Activated gamma-delta T cell treated with Interleukin-2 at 50 U/mL for 16 hours (primary cell): ENCODE measurements around the gene APOL3.
"Not testable (repeated sequence)": the region's sequence is repeated elsewhere in the genome, so short reads cannot be mapped to it uniquely, and the experiment has no call there.

Experiments
- DNase-seq: peaks from one replicate; pipeline ENCODE4 v3.0.0-alpha.2; 2020

Gene APOL3

DNA sequence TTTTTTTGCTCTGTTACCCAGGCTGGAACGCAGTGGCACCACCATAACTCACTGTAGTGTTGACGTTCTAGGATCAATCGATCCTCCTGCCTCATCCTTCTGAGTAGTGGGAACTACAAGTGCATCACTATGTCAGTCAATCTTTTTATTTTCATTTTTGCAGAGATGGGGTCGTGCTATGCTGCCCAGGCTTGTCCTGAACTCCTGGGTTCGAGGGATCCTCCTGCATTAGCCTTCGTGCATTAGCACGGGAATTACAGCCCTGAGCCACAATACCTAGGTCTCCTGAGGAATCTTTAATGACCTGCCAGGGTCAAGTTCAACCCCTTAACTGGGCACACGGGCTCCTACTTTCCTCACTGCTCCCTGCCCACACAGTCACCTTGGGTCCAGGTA is 4.4 kb downstream of the APOL3 start:
- DNase-seq = no peak

DNA sequence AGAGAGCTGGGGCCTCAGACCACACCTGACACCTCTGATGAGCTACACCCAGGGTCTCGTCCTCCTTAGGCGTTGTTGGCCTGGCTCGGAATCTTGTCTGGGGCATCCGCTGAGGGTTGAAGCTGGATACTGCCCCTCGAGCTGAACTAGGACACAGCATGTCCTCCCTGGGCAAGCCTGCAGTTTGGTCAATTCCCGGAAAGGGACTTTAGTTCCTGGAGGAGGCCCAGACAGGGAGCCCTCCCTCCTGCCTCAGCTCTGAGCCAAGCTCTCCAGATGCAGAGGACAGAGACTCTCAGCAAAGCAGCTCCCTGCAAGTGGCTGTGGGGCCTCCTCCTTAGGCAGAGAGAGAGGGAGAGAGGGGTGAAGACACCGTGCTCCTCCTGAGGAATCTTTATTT is 4.9 kb downstream of the APOL3 start:
- DNase-seq = no peak

DNA sequence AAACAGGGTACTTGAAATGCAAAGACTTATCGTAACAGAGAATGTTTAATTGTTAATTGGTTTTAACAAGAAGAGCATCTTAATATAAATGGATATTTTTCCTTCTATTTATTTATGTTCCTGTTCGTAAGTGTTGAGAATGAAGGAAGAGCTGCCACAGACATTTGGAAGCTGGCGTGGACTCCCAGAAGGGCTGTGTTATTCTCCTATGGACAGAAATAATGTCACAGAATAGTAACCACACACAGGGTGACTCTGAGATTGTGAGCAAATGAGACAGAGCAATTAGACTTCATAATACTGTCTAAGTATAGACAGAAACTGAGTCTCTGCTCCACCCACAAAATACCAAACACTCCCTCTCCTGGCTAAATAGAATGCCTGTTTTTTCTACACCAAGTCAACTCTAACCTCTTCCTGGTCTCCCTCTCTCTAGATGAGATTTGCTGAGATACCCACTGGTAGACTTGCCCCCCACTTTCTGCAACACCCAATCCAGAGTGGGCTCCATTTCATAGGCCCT is 6.1 kb downstream of the APOL3 start:
- no peak for DNase-seq

DNA sequence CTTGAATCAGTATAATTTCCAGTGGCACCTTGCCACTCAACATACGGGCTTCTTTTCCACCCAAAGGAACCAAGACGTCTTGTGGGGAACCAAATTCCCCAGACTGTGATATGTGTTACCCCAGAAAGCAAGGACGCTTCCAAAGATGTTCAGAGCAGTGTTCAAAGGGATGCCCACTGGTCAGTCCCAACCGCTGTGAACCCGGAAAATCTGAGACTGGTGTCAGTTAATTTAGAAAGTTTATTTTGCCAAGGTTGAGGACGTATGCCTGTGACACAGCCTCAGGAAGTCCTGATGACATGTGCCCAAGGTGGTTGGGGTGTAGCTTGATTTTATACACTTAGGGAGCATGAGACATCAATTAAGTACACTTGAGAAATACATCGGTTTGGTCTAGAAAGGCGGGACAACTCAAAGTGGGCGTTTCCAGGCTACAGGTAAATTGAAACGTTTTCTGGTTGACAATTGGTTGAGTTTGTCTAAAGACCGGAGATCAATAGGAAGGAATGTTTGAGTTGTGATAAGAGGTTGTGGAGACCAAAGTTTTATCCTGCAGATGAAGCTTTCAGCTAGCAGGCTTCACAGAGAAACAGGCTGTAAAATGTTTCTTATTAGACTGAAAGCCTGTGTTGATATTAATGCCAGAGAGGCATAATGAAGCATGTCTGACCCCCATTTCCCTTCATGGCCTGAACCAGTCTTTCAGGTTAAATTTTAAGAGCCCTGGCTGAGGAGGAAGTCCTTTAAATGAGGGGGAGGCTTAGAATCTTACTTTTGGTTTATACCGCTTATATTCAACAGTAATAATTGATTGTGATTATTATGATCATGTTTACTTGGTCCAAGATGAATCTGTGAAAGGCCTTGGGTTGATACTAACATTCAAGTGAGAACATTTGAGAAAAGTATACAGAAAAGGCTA is 6.8 kb downstream of the APOL3 start:
- DNase-seq = no peak

DNA sequence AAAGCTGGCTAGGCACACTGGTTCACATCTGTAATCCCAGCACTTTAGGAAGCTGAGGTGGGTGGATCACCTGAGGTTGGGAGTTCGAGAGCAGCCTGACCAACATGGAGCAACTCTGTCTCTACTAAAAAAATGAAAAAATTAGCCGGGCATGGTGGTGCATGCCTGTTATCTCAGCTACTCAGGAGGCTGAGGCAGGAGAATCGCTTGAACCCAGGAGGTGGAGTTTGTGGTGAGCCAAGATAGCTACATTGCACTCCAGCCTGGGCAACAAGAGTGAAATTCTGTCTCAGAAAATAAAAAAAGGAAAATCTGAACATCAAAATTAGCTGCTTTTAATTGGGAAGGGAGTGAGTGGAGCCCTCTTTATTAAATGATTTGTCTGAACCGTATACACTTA is 7.7 kb downstream of the APOL3 start:
- DNase-seq = not testable (repeated sequence)

DNA sequence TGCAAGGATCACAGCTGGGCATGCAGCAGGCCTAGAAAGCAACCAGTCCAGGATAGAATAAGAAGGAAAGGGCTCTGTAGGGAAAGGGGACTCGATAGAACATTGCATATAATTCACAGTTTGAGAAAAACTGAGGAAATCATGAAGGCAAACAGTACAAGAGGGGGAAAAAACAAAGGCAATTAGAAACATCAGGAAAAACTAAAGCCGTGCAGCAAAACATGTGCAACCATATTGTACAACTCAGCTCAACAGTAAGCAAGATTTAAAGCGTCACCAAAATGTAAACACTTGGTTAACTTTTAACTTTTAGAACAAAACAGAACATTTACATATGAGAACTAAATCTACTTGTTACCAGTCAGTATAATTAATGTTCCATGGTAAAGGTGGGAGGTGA is 8.5 kb downstream of the APOL3 start:
- DNase-seq = no peak

DNA sequence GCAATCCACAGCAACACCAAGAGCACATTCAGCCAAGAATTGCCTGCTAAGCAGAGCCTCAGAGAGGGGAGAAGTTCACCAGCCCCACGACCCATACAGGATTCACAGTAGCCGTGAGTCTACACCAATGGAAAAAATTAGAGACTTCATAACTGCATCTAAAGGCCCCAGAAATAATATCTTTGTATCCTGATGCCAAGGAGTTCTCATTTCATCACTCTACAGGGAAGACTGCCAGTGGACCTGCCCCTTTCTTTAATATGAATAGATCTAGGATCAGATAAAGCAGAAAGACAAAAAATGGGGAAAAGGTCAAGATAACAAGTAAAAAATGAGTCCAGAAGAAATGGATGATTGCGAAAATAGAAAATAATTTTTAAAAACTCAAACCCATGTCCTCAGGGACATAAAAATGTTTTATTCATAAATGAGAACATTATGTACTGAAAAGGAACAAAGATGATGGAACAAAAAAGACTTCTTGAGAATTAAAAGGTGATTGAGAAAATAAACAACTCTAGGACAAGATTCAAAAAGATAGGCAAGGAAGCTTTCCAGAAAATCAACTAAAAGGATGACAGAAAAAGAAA is 9.5 kb downstream of the APOL3 start:
- no peak for DNase-seq

DNA sequence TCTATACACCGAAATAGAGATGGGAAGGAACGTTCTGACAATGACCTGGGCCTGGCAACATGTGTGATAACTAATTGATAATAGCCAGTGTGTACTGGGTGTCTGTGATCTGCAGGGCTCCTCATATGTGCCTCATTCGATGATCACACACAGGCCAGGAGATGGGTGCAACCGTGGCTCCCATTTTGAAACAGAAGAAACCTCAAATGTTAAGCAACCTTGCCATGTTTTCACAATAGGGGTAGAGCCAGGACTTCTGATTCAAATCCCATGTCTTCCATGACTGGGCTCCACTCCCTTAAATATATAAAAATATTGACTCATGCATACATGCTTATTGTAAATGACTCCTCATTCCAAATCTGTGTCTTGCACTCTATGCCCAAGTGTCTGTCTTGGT is 11.1 kb downstream of the APOL3 start:
- no peak for DNase-seq

DNA sequence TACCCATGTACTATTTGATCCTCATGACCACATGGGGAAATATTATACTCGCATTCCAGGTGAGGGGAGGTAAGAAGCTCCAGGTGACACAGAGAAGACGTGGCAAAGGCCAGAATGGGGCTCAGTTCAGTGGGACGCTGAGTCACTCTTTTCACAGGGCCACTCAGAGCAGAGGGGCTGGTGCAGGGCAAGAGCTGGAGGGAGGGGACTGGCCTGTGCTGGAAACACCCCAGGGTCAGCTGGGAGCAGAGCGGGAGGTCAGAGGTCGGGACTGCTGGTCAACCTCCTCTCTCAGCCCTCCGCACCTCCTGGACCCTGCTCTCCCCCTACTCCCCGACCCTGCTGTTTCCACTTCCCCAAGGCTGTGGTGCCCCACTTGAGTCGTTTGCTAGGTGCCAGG is 12.1 kb downstream of the APOL3 start:
- no peak for DNase-seq

DNA sequence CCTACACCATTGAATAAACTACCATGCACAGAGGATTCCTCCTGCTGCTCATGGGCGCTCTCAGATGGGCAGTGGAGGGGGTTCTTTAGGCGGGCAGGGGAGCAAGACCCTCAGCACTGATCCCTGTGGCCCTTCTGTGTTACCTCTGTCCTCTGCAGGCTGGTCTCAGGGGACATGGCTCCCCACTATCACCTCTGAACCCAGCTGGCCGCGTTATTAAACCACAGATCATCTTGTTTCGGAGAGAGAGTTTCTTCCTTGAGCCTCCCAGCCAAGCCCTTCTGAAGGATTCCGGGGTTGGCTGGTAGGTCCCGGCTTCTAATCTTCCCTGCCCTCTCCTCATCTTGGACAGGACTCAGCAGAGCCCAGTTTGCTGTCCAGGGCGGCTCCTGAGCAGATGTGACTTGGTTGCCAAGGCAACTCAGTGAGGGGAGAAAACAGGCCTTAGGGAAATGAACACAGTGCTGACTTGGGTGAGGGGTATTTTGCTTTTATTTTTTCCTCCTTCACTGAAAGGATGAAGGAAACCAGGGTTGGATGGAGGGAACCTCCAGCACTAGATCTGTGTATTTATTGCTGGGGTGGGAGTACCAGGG is 13.3 kb downstream of the APOL3 start:
- no peak for DNase-seq

DNA sequence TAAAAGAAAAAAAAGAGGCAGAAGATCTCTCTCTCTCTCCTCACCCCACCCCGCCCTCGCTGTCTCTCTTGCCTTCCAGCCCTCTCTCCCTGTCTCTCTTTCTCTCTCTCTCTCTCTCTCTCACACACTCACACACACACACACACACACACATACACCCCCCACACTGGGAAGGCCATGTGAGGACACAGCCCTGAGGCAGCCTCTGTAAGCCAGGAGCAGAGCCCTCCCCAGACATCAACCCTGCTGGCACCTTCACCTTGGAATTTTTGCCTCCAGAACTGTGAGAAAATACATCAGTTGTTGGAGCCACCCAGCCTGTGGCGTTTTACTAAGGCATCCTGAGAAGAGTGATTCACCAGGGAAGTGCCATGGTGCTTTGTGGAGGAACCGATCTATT is 14.7 kb downstream of the APOL3 start:
- DNase-seq = no peak

DNA sequence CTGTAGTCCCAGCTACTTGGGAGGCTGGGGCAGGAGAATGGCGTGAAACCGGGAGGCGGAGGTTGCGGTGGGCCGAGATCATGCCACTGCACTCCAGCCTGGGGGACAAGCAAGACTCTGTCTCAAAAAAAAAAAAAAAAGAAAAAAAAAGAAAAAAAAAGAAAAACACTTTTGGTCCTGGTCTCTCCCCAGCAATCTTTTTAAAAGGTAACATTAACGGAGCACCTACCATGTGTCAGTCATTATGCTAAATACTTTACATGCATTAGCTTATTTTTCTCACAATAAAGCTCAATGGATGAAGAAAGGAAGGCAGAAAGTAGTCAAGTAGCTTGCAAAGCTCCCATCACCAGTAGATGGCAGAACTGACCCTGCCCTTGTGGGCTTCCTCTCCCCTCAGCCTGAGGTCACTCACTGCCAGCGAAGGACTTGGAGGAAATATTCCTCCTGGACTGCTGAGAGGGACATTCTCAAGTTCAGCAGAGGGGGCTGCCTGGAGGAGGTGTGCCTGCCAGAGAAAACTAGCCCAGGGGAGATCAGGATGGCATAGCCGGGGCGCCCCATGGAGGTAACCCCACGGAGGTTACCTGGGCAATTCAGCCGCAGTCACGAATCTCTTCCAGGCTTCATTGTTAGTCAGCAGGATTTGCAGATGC is 15.5 kb downstream of the APOL3 start:
- no peak for DNase-seq

DNA sequence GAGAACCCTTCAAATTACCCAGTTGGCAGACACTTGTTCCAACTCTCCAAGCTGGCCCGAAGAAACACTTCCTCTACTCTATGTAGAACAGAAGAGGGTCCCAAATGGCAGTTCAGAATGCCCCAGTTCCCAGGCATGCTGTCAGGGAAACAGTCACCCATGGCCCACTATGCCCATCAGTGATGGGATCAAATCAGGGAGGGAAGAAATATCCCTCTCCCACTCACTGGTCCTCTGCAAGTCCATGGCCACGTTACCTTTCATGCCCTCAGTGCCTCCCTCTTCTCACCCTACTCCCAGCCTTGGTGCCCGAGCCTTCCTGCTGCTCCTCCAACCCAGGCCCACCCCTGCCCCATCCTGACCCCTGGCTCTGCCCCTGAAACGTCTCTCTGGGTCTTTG is 16.6 kb downstream of the APOL3 start:
- no peak for DNase-seq

DNA sequence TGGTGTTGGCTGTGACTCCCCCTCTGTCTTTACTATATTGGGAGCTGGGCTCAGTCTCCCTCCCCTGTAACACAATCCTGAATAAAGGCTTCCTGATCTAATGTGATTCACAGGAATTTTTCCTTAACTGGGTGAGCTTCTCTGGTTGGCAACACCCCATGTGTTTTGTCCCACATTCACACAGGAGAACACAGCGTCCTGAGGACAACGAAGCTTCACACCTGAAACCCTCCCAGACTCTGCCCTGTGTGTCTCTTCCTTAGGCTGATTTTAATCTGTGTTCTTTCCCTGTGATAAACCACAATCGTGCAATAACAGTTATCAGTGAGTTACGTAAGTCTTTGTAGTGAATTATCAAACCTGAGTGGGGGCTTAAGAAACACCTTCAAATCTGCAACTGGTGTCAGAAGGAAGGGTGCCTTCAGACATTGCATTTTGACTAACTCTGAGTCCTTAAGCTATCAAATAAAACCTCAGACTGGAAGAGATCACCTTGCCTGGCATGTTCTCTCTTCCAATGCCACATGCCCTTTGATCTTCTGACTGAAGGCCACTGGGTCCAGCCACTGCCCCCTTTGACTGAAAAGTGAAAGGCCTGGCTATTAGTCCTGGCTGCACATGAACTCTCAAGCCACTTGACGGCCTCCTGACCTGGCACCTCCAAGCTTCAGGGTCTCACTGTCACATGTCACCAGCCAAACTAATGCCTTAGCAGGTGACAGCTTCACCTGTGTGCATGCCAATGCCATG is 17.3 kb downstream of the APOL3 start:
- no peak for DNase-seq

DNA sequence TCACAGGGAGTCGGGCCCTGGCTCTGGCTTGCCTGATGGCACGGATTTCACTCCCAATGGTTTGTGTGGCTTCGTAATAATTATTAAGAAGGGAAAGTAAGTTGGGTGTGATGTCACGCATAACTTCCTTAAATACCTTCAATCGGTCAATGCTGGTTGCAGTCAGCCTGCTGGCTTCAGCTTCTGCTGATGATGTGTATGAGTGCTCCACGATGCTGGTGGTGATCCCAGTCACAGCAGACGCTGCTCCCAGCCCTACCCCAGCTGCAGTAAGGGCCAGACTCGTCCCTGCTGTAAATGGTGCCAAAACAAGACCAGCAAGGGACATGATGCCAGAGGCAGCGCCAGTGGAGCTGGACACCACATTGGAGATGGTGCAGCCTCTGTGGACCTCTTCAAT is 19.1 kb downstream of the APOL3 start:
- DNase-seq = no peak

DNA sequence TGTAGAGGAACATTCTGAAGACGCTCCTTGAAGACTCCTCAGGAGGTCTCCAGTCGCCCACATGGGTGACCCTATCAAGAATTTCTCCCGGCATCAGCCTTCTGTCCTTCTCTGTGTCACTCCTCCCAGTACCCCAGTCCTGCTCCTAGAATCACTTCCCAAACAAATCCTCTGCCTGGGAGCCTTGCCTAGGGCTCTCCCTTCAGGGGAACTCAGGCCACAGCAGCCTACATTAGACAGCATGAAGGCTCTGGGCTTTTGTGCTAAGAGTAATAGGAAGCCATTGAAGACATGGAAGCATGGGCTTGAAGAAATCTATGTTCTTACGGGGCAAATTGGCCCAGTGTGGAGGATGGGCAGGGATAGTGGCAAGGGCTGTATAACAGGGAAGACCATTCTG is 21.8 kb downstream of the APOL3 start:
- not testable (repeated sequence) for DNase-seq

DNA sequence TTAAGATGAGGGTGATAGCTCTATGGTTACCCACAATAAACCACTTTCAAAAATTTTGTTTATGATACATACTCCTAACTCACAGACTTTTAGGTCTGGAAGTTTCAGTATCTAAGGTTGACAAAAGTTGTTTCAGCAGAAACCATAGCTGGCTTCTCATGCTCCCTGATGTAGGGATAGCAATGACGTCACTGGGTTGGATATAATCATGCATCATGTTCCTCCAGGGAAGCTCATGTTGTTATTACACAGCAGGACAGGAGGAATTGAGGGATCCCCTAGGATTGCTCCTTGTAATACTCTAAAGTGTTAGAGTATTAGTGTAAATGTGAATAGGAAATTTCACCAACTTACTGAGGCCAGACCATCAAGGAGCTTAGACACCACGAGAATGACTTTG is 23.6 kb downstream of the APOL3 start:
- no peak for DNase-seq

DNA sequence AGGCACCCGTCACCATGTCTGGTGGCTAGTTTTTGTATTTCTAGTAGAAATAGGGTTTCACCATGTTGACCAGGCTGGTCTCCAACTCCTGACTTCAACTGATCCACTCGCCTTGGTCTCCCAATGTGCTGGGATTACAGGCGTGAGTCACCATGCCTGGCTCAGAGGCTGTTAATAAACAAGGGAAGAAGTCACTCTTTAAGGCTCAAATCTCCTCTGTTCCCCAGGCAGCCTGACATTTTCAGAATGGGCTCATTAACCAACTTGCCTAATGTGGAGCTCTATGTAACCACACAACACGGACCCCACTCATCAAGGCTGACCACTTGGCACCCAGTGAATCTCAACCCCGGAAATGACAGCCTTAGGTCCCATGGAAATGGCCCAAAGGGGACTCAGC is 24.1 kb downstream of the APOL3 start:
- no peak for DNase-seq

DNA sequence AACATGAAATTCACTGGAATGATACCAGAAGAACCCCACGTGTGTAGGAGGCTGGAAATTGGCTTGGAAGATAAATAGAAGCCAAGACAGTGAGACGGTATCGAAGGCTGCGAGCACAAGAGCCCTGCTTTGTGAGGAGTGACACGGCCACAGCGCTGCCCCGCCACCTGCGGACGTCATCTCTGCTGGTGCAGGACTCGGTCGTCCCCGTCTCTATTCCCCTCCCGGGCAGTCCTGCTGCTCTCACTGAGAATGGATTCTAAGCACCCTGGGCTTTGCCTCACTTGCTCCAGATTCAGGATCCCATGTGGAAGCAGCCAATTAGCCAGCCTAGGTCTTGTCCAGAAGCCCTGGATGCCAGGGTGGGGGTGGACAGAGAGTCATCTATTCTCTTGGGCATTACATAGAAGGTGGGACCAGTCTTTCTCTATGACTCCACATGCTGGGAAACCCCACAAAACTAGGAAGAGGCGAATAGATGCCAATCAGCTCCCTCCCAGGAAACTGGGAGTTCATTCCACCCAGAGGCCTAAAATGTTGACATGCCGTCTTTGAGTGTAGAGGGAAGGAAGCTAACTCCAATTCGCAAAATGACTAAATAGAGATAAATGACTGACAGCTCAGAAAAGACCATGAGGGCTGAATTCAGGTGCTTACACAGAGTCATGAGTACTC is 25.1 kb downstream of the APOL3 start:
- no peak for DNase-seq

DNA sequence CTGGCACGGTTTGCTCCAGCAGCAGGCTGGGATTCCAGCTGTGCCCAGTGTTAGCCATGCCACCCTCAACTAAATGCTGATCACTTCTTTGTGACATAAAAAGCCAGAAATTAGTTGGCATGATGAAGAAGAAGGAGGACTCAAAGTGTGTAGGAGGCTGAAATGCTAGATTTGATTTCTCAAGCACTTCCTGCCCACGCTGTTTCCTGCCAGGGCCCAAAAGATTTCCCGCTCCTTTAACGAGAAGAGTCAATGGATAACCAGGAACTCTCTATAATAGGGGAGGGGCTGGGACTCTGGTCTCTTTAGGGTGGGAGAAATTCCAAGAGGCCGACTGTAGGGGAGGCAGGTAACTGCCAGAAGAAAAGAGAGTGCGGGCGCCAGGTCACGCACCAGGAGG is 26.4 kb downstream of the APOL3 start:
- no peak for DNase-seq

DNA sequence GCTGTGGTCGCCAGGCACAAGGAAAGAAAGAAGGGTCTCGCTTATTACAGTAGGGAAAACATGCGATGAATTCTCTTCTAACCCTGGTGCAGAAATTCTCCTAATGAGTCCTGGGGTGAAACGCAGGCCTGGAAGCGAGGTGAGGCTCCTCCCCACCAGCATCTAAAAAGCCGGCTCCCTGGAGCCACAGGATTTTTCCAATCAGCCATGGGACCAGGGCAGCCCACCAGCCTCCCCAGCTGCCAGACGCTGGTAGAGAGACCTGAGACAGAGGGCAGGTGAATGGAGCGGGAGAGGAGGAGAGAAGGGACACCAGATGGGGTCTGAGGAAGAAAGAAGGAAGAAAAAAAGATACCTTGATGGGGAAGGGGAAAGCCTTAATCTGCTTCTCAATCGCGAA is 28.6 kb downstream of the APOL3 start:
- DNase-seq = no peak
